Epithelial cell of proximal tubule (primary cell): ENCODE results near the gene COX4I1. TPM values are rescaled to one million over a fixed set of nuclear protein-coding genes. Genes with fewer than 3 reads are reported as not detected.

ENCODE experiments used
- DNase-seq: peaks from one replicate; pipeline ENCODE4 v3.0.0-alpha.2; 2011; ENCODE audit warnings: low read depth
- H3K4me3 ChIP-seq: 2 replicates; pipeline ENCODE4 v1.5.1; 2011; ENCODE audit warnings: low read depth, mild to moderate bottlenecking, low read length
- CTCF ChIP-seq: conservative IDR thresholded peaks from 2 replicates; pipeline ENCODE4 v1.5.1; 2012; ENCODE audit warnings: low read depth, mild to moderate bottlenecking, low read length
- total RNA-seq: library from RNA; depleted of rRNA; stranded (reverse); fragments of >200 nt; gene quantifications from 2 replicates; pipeline ENCODE4 v1.2.3, GENCODE V29; 2015

COX4I1 gene
- total RNA-seq, 1 donor from 2014 or later, result 824 TPM

GRCh38 chr16:85829751-85830445 lies 30.4 kb downstream of the COX4I1 start:
- H3K4me3 ChIP-seq, result no peak overlapping the region
- DNase-seq, result no peak
- TF ChIP-seq CTCF, result no peak

- no peak overlapping the region for H3K4me3 ChIP-seq
- TF ChIP-seq CTCF, result no peak
- DNase-seq, result no peak
Measured at GRCh38 chr16:85830821-85831220, 31.3 kb downstream of the COX4I1 start.

- H3K4me3 ChIP-seq, result no peak overlapping the region
- DNase-seq, result no peak
- TF ChIP-seq CTCF, result no peak
Measured at GRCh38 chr16:85832570-85833218, 33.2 kb downstream of the COX4I1 start.

GRCh38 chr16:85833219-85833920 lies 33.9 kb downstream of the COX4I1 start:
- no peak for TF ChIP-seq CTCF
- no peak overlapping the region for H3K4me3 ChIP-seq
- no peak for DNase-seq

- TF ChIP-seq CTCF, result no peak
- no peak overlapping the region for H3K4me3 ChIP-seq
- DNase-seq, result no peak
Measured at GRCh38 chr16:85834741-85835140, 35.2 kb downstream of the COX4I1 start.

GRCh38 chr16:85835227-85835751 lies 35.8 kb downstream of the COX4I1 start:
- no peak for TF ChIP-seq CTCF
- DNase-seq, result no peak
- no peak overlapping the region for H3K4me3 ChIP-seq
